SK-N-SH treated with all-trans-retinoic acid at 6 μM for 48 hours (cell line): ENCODE results near the gene XPO6.

Source experiments
- ATAC-seq: fragments of 200-7000 bp; cut with Tn5 transposase; 3 replicates; pipeline ENCODE4 v1.9.1; 2020; ENCODE audit warnings: mild to moderate bottlenecking, moderate library complexity
- ARNTL ChIP-seq: fragments of 450-650 bp; formaldehyde crosslinking; IDR thresholded peaks from 2 replicates; pipeline ENCODE4 v1.5.0; 2020; ENCODE audit warnings: low read depth, mild to moderate bottlenecking, moderate library complexity, borderline replicate concordance
- BACH2 ChIP-seq: fragments of 250-450 bp; sonication (Bioruptor Pico); IDR thresholded peaks from 2 replicates; pipeline ENCODE4 v1.9.0; 2021; ENCODE audit warnings: mild to moderate bottlenecking, borderline replicate concordance
- CSRNP3 ChIP-seq: fragments of 250-450 bp; sonication (Bioruptor Pico); IDR thresholded peaks from 2 replicates; pipeline ENCODE4 v1.5.1; 2021; ENCODE audit warnings: mild to moderate bottlenecking, moderate library complexity
- ESRRG ChIP-seq: fragments of 250-450 bp; sonication (Bioruptor Pico); IDR thresholded peaks from 2 replicates; pipeline ENCODE4 v1.6.1; 2021; ENCODE audit warnings: mild to moderate bottlenecking
- OSR1 ChIP-seq: fragments of 250-450 bp; sonication (Bioruptor Pico); IDR thresholded peaks from 2 replicates; pipeline ENCODE4 v1.8.0; 2022; ENCODE audit warnings: moderate library complexity, mild to moderate bottlenecking, inconsistent platforms
- POU6F1 ChIP-seq: fragments of 250-450 bp; sonication (Bioruptor Pico); IDR thresholded peaks from 2 replicates; pipeline ENCODE4 v1.8.0; 2021; ENCODE audit warnings: low read depth, mild to moderate bottlenecking, moderate library complexity, borderline replicate concordance
- PPARA ChIP-seq: fragments of 250-450 bp; sonication (Bioruptor Pico); IDR thresholded peaks from 2 replicates; pipeline ENCODE4 v1.5.0; 2020; ENCODE audit warnings: mild to moderate bottlenecking, borderline replicate concordance
- SNAI2 ChIP-seq: fragments of 250-450 bp; sonication (Bioruptor Pico); IDR thresholded peaks from 2 replicates; pipeline ENCODE4 v1.5.0; 2020; ENCODE audit warnings: mild to moderate bottlenecking, moderate library complexity
- TCF4 ChIP-seq: fragments of 250-450 bp; sonication (Bioruptor Pico); IDR thresholded peaks from 2 replicates; pipeline ENCODE4 v1.8.0; 2021; ENCODE audit warnings: mild to moderate bottlenecking, moderate library complexity, borderline replicate concordance
- TOX ChIP-seq: fragments of 250-450 bp; sonication (Bioruptor Pico); IDR thresholded peaks from 2 replicates; pipeline ENCODE4 v1.8.0; 2021; ENCODE audit warnings: mild to moderate bottlenecking, moderate library complexity, borderline replicate concordance
- TSHZ2 ChIP-seq: fragments of 250-450 bp; sonication (Bioruptor Pico); IDR thresholded peaks from 2 replicates; pipeline ENCODE4 v1.5.0; 2020; ENCODE audit warnings: mild to moderate bottlenecking, moderate library complexity
- ZC3H10 ChIP-seq: fragments of 250-450 bp; sonication (Bioruptor Pico); IDR thresholded peaks from 2 replicates; pipeline ENCODE4 v1.5.1; 2021; ENCODE audit warnings: mild to moderate bottlenecking, moderate library complexity
- ZFP30 ChIP-seq: fragments of 450-650 bp; formaldehyde crosslinking; IDR thresholded peaks from 2 replicates; pipeline ENCODE4 v1.5.0; 2022; ENCODE audit warnings: mild to moderate bottlenecking, moderate library complexity
- ZNF70 ChIP-seq: fragments of 450-650 bp; formaldehyde crosslinking; IDR thresholded peaks from 2 replicates; pipeline ENCODE4 v1.5.0; 2020; ENCODE audit warnings: mild to moderate bottlenecking, moderate library complexity
- ZNF8 ChIP-seq: fragments of 450-650 bp; formaldehyde crosslinking; IDR thresholded peaks from 2 replicates; pipeline ENCODE4 v1.5.0; 2020; ENCODE audit warnings: mild to moderate bottlenecking, moderate library complexity
- TF ChIP-seq, protein P1 (sequence below): fragments of 250-450 bp; sonication (Bioruptor Pico); IDR thresholded peaks from 2 replicates; pipeline ENCODE4 v1.8.0; 2020; ENCODE audit warnings: mild to moderate bottlenecking, moderate library complexity, borderline replicate concordance

XPO6 gene

DNA sequence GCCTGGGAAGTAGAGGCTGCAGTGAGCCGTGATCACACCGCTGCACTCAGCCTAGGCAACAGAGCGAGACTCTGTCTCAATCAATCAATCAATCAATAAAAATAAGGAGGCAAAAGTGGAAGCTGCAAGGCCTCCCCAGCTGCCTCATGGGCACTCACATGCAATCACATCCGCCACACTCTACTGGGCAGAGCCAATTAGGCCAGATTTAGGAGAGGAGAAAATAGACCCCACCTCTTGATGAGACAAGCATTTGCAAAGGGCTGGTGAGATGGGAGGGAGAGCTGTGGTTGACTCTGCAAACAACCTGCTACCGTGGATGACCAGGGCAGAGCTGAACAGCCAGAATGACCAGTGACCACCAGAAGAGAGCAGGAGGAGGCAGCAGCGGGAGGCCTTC lies 133.5 kb downstream of the XPO6 start:
- no peak for ATAC-seq
- no peak for TF ChIP-seq ZNF8 (CRISPR knock-in tag)
- TF ChIP-seq CSRNP3 (CRISPR knock-in tag) = no peak
- no peak for TF ChIP-seq SNAI2
- TF ChIP-seq POU6F1 (CRISPR knock-in tag) = no peak
- TF ChIP-seq ZNF70 (CRISPR knock-in tag) = no peak
- no peak for TF ChIP-seq ZC3H10
- no peak for TF ChIP-seq PPARA (CRISPR knock-in tag)
- TF ChIP-seq TCF4 = no peak
- TF ChIP-seq ARNTL = no peak
- no peak for TF ChIP-seq ZFP30 (CRISPR knock-in tag)

GRCh38 chr16:28073836-28074235 lies 137.9 kb downstream of the XPO6 start:
- TF ChIP-seq CSRNP3 (CRISPR knock-in tag) = no peak
- no peak for TF ChIP-seq TSHZ2 (CRISPR knock-in tag)
- TF ChIP-seq ZNF70 (CRISPR knock-in tag) = no peak
- TF ChIP-seq BACH2 (CRISPR knock-in tag) = no peak
- TF ChIP-seq ESRRG (CRISPR knock-in tag) = no peak
- no peak for TF ChIP-seq ZC3H10
- TF ChIP-seq, protein P1, sequence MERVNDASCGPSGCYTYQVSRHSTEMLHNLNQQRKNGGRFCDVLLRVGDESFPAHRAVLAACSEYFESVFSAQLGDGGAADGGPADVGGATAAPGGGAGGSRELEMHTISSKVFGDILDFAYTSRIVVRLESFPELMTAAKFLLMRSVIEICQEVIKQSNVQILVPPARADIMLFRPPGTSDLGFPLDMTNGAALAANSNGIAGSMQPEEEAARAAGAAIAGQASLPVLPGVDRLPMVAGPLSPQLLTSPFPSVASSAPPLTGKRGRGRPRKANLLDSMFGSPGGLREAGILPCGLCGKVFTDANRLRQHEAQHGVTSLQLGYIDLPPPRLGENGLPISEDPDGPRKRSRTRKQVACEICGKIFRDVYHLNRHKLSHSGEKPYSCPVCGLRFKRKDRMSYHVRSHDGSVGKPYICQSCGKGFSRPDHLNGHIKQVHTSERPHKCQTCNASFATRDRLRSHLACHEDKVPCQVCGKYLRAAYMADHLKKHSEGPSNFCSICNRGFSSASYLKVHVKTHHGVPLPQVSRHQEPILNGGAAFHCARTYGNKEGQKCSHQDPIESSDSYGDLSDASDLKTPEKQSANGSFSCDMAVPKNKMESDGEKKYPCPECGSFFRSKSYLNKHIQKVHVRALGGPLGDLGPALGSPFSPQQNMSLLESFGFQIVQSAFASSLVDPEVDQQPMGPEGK = no peak
- no peak for TF ChIP-seq TOX (CRISPR knock-in tag)
- TF ChIP-seq ZFP30 (CRISPR knock-in tag) = no peak
- TF ChIP-seq TCF4 = no peak
- no peak for TF ChIP-seq POU6F1 (CRISPR knock-in tag)
- ATAC-seq = no peak

- no peak for ATAC-seq
- TF ChIP-seq TCF4 (no peak), OSR1 (no peak)
- TF ChIP-seq, all 23 proteins: peak for 0
Observed at GRCh38 chr16:28072087-28072486, 139.7 kb downstream of the XPO6 start.
